ENCODE data around the gene PANX3. TPM values are rescaled to one million over a fixed set of nuclear protein-coding genes. Genes with fewer than 3 reads are reported as not detected.

PANX3 gene
- total RNA-seq, 4 donors from 2014 or later, result not detected

GRCh38 chr11:124669193-124669592, 58.0 kb downstream of the PANX3 start:
- DNase-seq (ENCODE audit: low spot score) (no peak), ATAC-seq (ENCODE audit: low FRiP score) (no peak)
- peak in 1 of 3 donors; percentile 43 for TF ChIP-seq CTCF (IDR thresholded peaks at IDR 0.05)

Small RNA genes within 50 kb of the gene (small RNA-seq; reads per million reads assigned to genes)
- not detected for gene RNA5SP352

Other genes starting within 250 kb of the PANX3 start
- gene OR8B2, start 226.9 kb upstream of the PANX3 start, total RNA-seq, result not detected
- gene OR8B3, start 212.4 kb upstream of the PANX3 start, total RNA-seq, result not detected
- gene OR8B4, start 186.6 kb upstream of the PANX3 start, total RNA-seq, result not detected
- not detected for gene OR8B8, start 165.7 kb upstream of the PANX3 start, total RNA-seq
- gene OR8B12, start 67.8 kb upstream of the PANX3 start, total RNA-seq, result not detected
- not detected for gene OR8A1, start 41.4 kb upstream of the PANX3 start, total RNA-seq
- 10 to 100 TPM; 28.6 to 40.7 (median 32.3) TPM for gene TBRG1, start 11.4 kb downstream of the PANX3 start, total RNA-seq
- 10 to 100 TPM; 14.7 to 24.9 (median 20.0) TPM for gene SIAE, start 62.3 kb downstream of the PANX3 start, total RNA-seq
- 1 to 10 TPM; 2.8 to 4.8 (median 4.3) TPM for gene SPA17, start 62.5 kb downstream of the PANX3 start, total RNA-seq
- 1 to 10 TPM; 1.0 to 3.2 (median 2.0) TPM for gene NRGN, start 128.5 kb downstream of the PANX3 start, total RNA-seq
- 10 to 100 TPM in 1 of 4 donors, 1 to 10 TPM in 3; 1.4 to 14.1 (median 3.9) TPM for gene VSIG2, start 140.8 kb downstream of the PANX3 start, total RNA-seq
- 100 to 1,000 TPM in 1 of 4 donors, 10 to 100 TPM in 3; 23.0 to 116 (median 62.6) TPM for gene ESAM, start 150.9 kb downstream of the PANX3 start, total RNA-seq
- 10 to 100 TPM; 12.9 to 27.1 (median 16.2) TPM for gene MSANTD2, start 189.0 kb downstream of the PANX3 start, total RNA-seq